GM23338 (cell line): ENCODE data around the gene PPY.

Experiments
- CTCF ChIP-seq, 2 experiments: fragments of 200-600 bp in 1 of 2; sonication (generic) in 1 of 2; conservative IDR thresholded peaks; 2 replicates each; pipeline versions ENCODE4 v1.5.1 to v1.6.1; 2016 to 2017; ENCODE audit warnings: antibody characterized with exemption in 2 of 2, low read depth in 2 of 2, mild to moderate bottlenecking in 2 of 2, moderate library complexity in 1 of 2
- ETS1 ChIP-seq: IDR thresholded peaks from 2 replicates; pipeline ENCODE4 v1.6.1; 2016; ENCODE audit warnings: antibody characterized with exemption
- NANOG ChIP-seq: IDR thresholded peaks from 2 replicates; pipeline ENCODE4 v1.6.1; 2016; ENCODE audit warnings: antibody characterized with exemption, borderline replicate concordance
- POLR2AphosphoS5 ChIP-seq: IDR thresholded peaks from 2 replicates; pipeline ENCODE4 v1.6.1; 2016; ENCODE audit warnings: antibody characterized with exemption, low read depth

- TF ChIP-seq CTCF (conservative IDR thresholded peaks at IDR 0.05; ENCODE audit: low read depth in 2 of 2), result no peak
- TF ChIP-seq ETS1, result no peak
- TF ChIP-seq NANOG, result no peak
- no peak for TF ChIP-seq POLR2AphosphoS5
Observed at GRCh38 chr17:43956222-43956621, 13.9 kb upstream of the PPY start.
